Spleen (tissue), 11 donors: Measurements from ENCODE around the gene ACVR1. TPM values are rescaled to one million over a fixed set of nuclear protein-coding genes. Genes with fewer than 3 reads are reported as not detected.

Experiments used
- DNase-seq: peaks from one replicate; pipeline ENCODE4 v3.0.0-alpha.2; 2020
- H3K27ac ChIP-seq, 8 donors: fragments of 200-600 bp; sonication (generic) in 7 of 8; 1 replicate in 4 of 8; 2 replicates in 4 of 8; pipeline versions ENCODE4 v1.5.0 to v1.8.0; 2016 to 2021; ENCODE audit warnings: inconsistent platforms in 4 of 8, mild to moderate bottlenecking in 4 of 8, moderate library complexity in 1 of 8
- H3K27me3 ChIP-seq, 7 donors: fragments of 200-600 bp; sonication (generic) in 6 of 7; replicated peaks in 1 of 7; 1 replicate in 4 of 7; 2 replicates in 3 of 7; pipeline versions ENCODE4 v1.5.0 to v1.8.0; 2016 to 2021; ENCODE audit warnings: inconsistent platforms in 3 of 7, mild to moderate bottlenecking in 1 of 7
- H3K36me3 ChIP-seq, 6 donors: fragments of 200-600 bp; sonication (generic) in 5 of 6; 1 replicate in 4 of 6; 2 replicates in 2 of 6; pipeline versions ENCODE4 v1.5.0 to v1.8.0; 2016 to 2021; ENCODE audit warnings: inconsistent platforms in 2 of 6
- H3K4me1 ChIP-seq, 6 donors: fragments of 200-600 bp; sonication (generic) in 5 of 6; 1 replicate in 3 of 6; 2 replicates in 3 of 6; pipeline versions ENCODE4 v1.5.0 to v1.8.0; 2016 to 2021; ENCODE audit warnings: inconsistent platforms in 3 of 6
- H3K4me3 ChIP-seq, 8 donors: fragments of 200-600 bp; sonication (generic) in 7 of 8; 1 replicate in 4 of 8; 2 replicates in 4 of 8; pipeline versions ENCODE4 v1.5.0 to v1.8.0; 2016 to 2021; ENCODE audit warnings: inconsistent platforms in 4 of 8, mild to moderate bottlenecking in 4 of 8, moderate library complexity in 2 of 8
- H3K9me3 ChIP-seq, 8 donors: fragments of 200-600 bp; sonication (generic) in 7 of 8; 1 replicate in 4 of 8; 2 replicates in 4 of 8; pipeline versions ENCODE4 v1.5.0 to v1.8.0; 2016 to 2021; ENCODE audit warnings: inconsistent platforms in 4 of 8
- POLR2A ChIP-seq, 3 donors: fragments of 450-650 bp; IDR thresholded peaks; one replicate each; pipeline ENCODE4 v1.5.1; 2017; ENCODE audit warnings: antibody characterized with exemption in 3 of 3, mild to moderate bottlenecking in 1 of 3
- POLR2AphosphoS5 ChIP-seq, 3 donors: sonication (generic); formaldehyde crosslinking; IDR thresholded peaks; one replicate each; pipeline ENCODE4 v1.5.1; 2017; ENCODE audit warnings: antibody characterized with exemption in 3 of 3
- WGBS, 5 donors: extraction: QIAGEN DNeasy Blood & Tissue Kit in 3 of 5; methylation state at CpG; one replicate each; pipeline versions ENCODE4 v1.1.5 to v1.1.7; 2013 to 2018; 5-methylcytosine and 5-hydroxymethylcytosine counted together
- intact Hi-C: fragments of 100-400 bp; cut with DNase I; formaldehyde crosslinking; loops from one replicate; pipeline ENCODE4 v1.15.0; 2023; ENCODE audit warnings: low total_unique reads
- polyA plus RNA-seq, 3 donors: library from polyadenylated mRNA; stranded (reverse); fragments of 200-250 nt; gene quantifications; one replicate each; pipeline ENCODE4 v1.2.1, GENCODE V29; 2013
- total RNA-seq, 7 donors: library from RNA; depleted of rRNA in 3 of 7; stranded (reverse); fragments of >200 nt in 3 of 7; fragmentation: NEBNext Ultra II Directional in 4 of 7; extraction: Animal tissue kit (Norgen Biotek cat#: 25700) in 4 of 7; gene quantifications; one replicate each; pipeline versions ENCODE4 v1.1.0 to v1.2.1, GENCODE V29; 2016 to 2021
- TF ChIP-seq, protein P1 (sequence below), 11 experiments: fragments of 200-600 bp in 7 of 11; fragments of 450-650 bp in 4 of 11; sonication (generic) in 4 of 11; IDR thresholded peaks in 8 of 11; conservative IDR thresholded peaks in 3 of 11; 1 replicate in 7 of 11; 2 replicates in 4 of 11; pipeline versions ENCODE4 v1.4.0 to v1.8.0; 2016 to 2021; ENCODE audit warnings: antibody characterized with exemption in 11 of 11, inconsistent platforms in 4 of 11, mild to moderate bottlenecking in 1 of 11
- donor health status: healthy with polysubstance abuse.
- donor health status: DM: no; HTN: no; CAD: no; lungs with moderate emphysema.
- donor health status: DM: no; HTN: no; CAD: no.
- donor health status: Bipolar disorder and iron deficiency.
- donor health status: healthy.
- donor health status: DM: no; HTN: no; CAD: no.
- donor health status: DM: yes; HTN: yes; CAD: no.

The ACVR1 gene
- total and polyA plus RNA-seq, 10 donors, result 2.1 to 23.8 (median 13.6) TPM

GRCh38 chr2:157809212-157809611, 66.9 kb downstream of the ACVR1 start:
- no peaks in the 10 kb centered on the region for H3K27me3 ChIP-seq
- H3K4me3 ChIP-seq, result no peak overlapping the region
- no peaks in the 10 kb centered on the region for H3K9me3 ChIP-seq
- H3K4me1 ChIP-seq, result no peaks in the 10 kb centered on the region
- TF ChIP-seq, protein P1, sequence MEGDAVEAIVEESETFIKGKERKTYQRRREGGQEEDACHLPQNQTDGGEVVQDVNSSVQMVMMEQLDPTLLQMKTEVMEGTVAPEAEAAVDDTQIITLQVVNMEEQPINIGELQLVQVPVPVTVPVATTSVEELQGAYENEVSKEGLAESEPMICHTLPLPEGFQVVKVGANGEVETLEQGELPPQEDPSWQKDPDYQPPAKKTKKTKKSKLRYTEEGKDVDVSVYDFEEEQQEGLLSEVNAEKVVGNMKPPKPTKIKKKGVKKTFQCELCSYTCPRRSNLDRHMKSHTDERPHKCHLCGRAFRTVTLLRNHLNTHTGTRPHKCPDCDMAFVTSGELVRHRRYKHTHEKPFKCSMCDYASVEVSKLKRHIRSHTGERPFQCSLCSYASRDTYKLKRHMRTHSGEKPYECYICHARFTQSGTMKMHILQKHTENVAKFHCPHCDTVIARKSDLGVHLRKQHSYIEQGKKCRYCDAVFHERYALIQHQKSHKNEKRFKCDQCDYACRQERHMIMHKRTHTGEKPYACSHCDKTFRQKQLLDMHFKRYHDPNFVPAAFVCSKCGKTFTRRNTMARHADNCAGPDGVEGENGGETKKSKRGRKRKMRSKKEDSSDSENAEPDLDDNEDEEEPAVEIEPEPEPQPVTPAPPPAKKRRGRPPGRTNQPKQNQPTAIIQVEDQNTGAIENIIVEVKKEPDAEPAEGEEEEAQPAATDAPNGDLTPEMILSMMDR (IDR thresholded peaks at IDR 0.05 in 8 of 11, conservative IDR thresholded peaks at IDR 0.05 in 3 of 11), result no peak
- TF ChIP-seq POLR2AphosphoS5 (IDR thresholded peaks at IDR 0.05) (no peak), POLR2A (IDR thresholded peaks at IDR 0.05) (no peak)
- H3K36me3 ChIP-seq, result peaks cover 0 to 5% (median 0%) of the 10 kb centered on the region in 6 donors
- no peak for DNase-seq
- WGBS, 5 donors, result 76 to 86% (median 81%) methylated on average over 4 of the region's 4 CpGs
- no peak overlapping the region for H3K27ac ChIP-seq
- intact Hi-C loops, result no loop called here

- H3K4me3 ChIP-seq, result no peak overlapping the region
- DNase-seq, result no peak
- no peak overlapping the region for H3K27ac ChIP-seq
- no peak for TF ChIP-seq POLR2A (IDR thresholded peaks at IDR 0.05)
- no peak for TF ChIP-seq POLR2AphosphoS5 (IDR thresholded peaks at IDR 0.05)
- TF ChIP-seq, protein P1 (IDR thresholded peaks at IDR 0.05 in 8 of 11, conservative IDR thresholded peaks at IDR 0.05 in 3 of 11), result no peak
- no peaks in the 10 kb centered on the region for H3K27me3 ChIP-seq
- peaks cover 0 to 5% (median 0%) of the 10 kb centered on the region in 6 donors for H3K36me3 ChIP-seq
- H3K4me1 ChIP-seq, result no peaks in the 10 kb centered on the region
- 74 to 95% (median 75%) methylated on average over 3 of the region's 3 CpGs for WGBS, 5 donors
- intact Hi-C loops, result no loop called here
- no peaks in the 10 kb centered on the region for H3K9me3 ChIP-seq
These were observed 67.7 kb downstream of the ACVR1 start for GRCh38 chr2:157808421-157808820.

GRCh38 chr2:157806426-157807077, 69.6 kb downstream of the ACVR1 start:
- no peaks in the 10 kb centered on the region for H3K9me3 ChIP-seq
- peaks cover 0 to 5% (median 0%) of the 10 kb centered on the region in 6 donors for H3K36me3 ChIP-seq
- H3K4me3 ChIP-seq, result no peak overlapping the region
- no peaks in the 10 kb centered on the region for H3K27me3 ChIP-seq
- no peak overlapping the region for H3K27ac ChIP-seq
- TF ChIP-seq POLR2AphosphoS5 (IDR thresholded peaks at IDR 0.05) (no peak), POLR2A (IDR thresholded peaks at IDR 0.05) (no peak)
- TF ChIP-seq, protein P1 (IDR thresholded peaks at IDR 0.05 in 8 of 11, conservative IDR thresholded peaks at IDR 0.05 in 3 of 11), result no peak
- WGBS, 5 donors, result 85 to 93% (median 89%) methylated on average over 7 of the region's 7 CpGs
- intact Hi-C loops, result no loop called here
- no peak for DNase-seq
- no peaks in the 10 kb centered on the region for H3K4me1 ChIP-seq

GRCh38 chr2:157805519-157805918, 70.6 kb downstream of the ACVR1 start:
- no peaks in the 10 kb centered on the region for H3K27me3 ChIP-seq
- TF ChIP-seq POLR2AphosphoS5 (IDR thresholded peaks at IDR 0.05), result no peak
- TF ChIP-seq, protein P1 (IDR thresholded peaks at IDR 0.05 in 8 of 11, conservative IDR thresholded peaks at IDR 0.05 in 3 of 11), result no peak
- TF ChIP-seq POLR2A (IDR thresholded peaks at IDR 0.05), result no peak

More at GRCh38 chr2:157805519-157805918, 70.6 kb downstream of the ACVR1 start:
- peaks cover 0 to 5% (median 0%) of the 10 kb centered on the region in 6 donors for H3K36me3 ChIP-seq
- H3K27ac ChIP-seq, result no peak overlapping the region
- no peak overlapping the region for H3K4me3 ChIP-seq
- 96 to 100% (median 99%) methylated on average over 3 of the region's 3 CpGs for WGBS, 5 donors
- H3K4me1 ChIP-seq, result no peaks in the 10 kb centered on the region
- intact Hi-C loops, result no loop called here
- no peak for DNase-seq
- no peaks in the 10 kb centered on the region for H3K9me3 ChIP-seq
